MM.1S (cell line): Measurements from ENCODE around the gene EPB41L1.

Experiments used
- CTCF ChIP-seq: fragments of 300-600 bp; sonication (generic); IDR thresholded peaks from 2 replicates; pipeline ENCODE4 v1.5.1; 2016; ENCODE audit warnings: antibody characterized with exemption, low read length, mixed read lengths
- EZH2phosphoT487 ChIP-seq: fragments of 300-600 bp; sonication (generic); IDR thresholded peaks from 2 replicates; pipeline ENCODE4 v1.6.1; 2018; ENCODE audit warnings: antibody characterized with exemption, low read length

DNA sequence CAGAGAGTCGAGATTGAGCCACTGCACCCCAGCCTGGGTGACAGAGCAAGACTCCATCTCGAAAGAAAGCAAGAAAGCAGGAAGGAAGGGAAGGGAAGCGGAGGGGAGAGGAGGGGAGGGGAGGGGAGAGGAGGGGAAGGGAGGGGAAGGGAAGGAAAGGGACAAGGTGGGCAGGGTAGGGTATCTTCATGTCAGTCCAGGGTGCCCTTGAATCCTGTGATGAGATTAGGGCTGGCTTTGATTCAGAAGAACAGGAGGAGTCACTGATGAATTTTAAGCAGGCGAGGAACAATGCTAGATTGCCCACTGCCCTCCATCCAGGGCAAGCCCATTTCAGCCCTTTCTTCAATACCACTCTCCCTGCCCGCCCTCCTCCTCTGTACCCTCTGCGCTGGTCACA is 35.0 kb upstream of the EPB41L1 start:
- TF ChIP-seq EZH2phosphoT487 (no peak), CTCF (no peak)
